Esophagus squamous epithelium (tissue), 5 donors: ENCODE data around the gene CYP4F8. TPM values are rescaled to one million over a fixed set of nuclear protein-coding genes. Genes with fewer than 3 reads are reported as not detected.

ENCODE experiments used
- DNase-seq: peaks from one replicate; lab custom pipeline; 2025; lab: John Stamatoyannopoulos, UW
- H3K27ac ChIP-seq, 4 donors: fragments of 200-600 bp; sonication (generic); one replicate each; pipeline ENCODE4 v1.5.1; 2016 to 2019; ENCODE audit warnings: mild to moderate bottlenecking in 1 of 4
- H3K27me3 ChIP-seq, 4 donors: fragments of 200-600 bp; sonication (generic); 1 replicate in 3 of 4; 2 replicates in 1 of 4; pipeline versions ENCODE4 v1.5.1 to v1.6.0; 2017 to 2021; ENCODE audit warnings: antibody characterized with exemption in 1 of 4
- H3K36me3 ChIP-seq, 3 donors: fragments of 200-600 bp; sonication (generic); one replicate each; pipeline ENCODE4 v1.5.1; 2016 to 2019
- H3K4me1 ChIP-seq, 3 donors: fragments of 200-600 bp; sonication (generic); one replicate each; pipeline ENCODE4 v1.5.1; 2017 to 2019
- H3K4me3 ChIP-seq, 4 donors: fragments of 200-600 bp; sonication (generic); 1 replicate in 3 of 4; 2 replicates in 1 of 4; pipeline ENCODE4 v1.5.1; 2016 to 2019; ENCODE audit warnings: mild to moderate bottlenecking in 2 of 4, moderate library complexity in 1 of 4
- H3K9me3 ChIP-seq, 3 donors: fragments of 200-600 bp; sonication (generic); one replicate each; pipeline ENCODE4 v1.5.1; 2016 to 2019
- CTCF ChIP-seq, 6 experiments: fragments of 450-650 bp in 4 of 6; fragments of 200-600 bp in 2 of 6; sonication (generic) in 2 of 6; IDR thresholded peaks; one replicate each; pipeline ENCODE4 v1.5.1; 2016 to 2019; ENCODE audit warnings: antibody characterized with exemption in 6 of 6, mild to moderate bottlenecking in 4 of 6, moderate library complexity in 4 of 6
- POLR2A ChIP-seq, 4 donors: fragments of 450-650 bp; IDR thresholded peaks; one replicate each; pipeline ENCODE4 v1.6.1; 2017; ENCODE audit warnings: antibody characterized with exemption in 4 of 4, mild to moderate bottlenecking in 4 of 4, moderate library complexity in 3 of 4
- WGBS, 2 donors: methylation state at CpG; one replicate each; pipeline ENCODE4 v1.1.5; 2018; 5-methylcytosine and 5-hydroxymethylcytosine counted together
- intact Hi-C: fragments of 100-400 bp; cut with DNase I; formaldehyde crosslinking; loops from one replicate; pipeline ENCODE4 v1.15.0; 2022
- total RNA-seq, 4 donors: library from RNA; depleted of rRNA; stranded (reverse); fragments of >200 nt; gene quantifications; one replicate each; pipeline ENCODE4 v1.1.0, GENCODE V29; 2016
- donor health status: DM: yes; HTN: yes; CAD: no.

The CYP4F8 gene
- total RNA-seq, 4 donors from 2014 or later: not detected

DNA sequence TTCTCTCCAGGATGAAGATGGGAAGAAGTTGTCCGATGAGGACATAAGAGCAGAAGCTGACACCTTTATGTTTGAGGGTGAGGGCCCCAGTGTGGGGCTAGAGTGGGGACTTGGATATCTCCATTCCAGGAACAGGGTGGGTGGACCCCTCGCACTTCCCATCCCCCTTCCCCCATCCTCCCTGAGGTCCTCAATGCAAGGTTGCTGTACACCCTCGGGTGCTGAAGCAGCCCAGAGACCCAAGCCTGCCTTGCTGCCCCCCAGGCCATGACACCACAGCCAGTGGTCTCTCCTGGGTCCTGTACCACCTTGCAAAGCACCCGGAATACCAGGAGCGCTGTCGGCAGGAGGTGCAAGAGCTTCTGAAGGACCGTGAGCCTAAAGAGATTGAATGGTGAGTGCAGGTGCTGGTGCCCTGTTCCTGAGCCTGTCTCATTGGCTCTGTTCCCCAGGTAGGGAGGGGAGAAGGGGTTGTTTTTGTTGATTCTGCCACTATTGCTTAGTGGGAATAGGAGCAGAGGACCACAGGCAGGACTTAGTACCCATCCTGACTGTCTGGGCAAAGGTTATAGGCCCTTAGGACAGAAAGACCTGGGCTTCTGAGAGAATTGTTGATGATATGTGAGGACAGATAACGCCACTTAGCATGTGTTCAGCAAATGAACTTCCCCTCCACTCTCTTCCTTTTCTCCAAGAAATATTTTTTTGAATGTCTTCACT lies 37.7 kb downstream of the CYP4F8 start:
- DNase-seq: no peak

DNA sequence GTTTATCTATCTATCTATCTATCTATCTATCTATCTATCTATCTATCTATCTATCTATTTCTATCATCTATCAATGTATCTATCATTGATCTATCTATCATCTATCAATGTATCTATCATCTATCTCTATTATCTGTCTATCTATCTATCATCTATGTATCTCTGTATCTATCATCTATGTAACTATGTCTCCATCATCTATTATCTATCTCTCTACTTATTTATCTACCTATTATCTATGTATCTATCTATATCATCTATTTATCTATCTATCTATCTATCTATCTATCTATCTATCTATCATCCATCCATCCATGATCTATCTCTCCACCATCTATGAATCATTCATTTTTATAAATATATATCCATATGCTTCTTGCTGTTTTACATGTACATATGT lies 41.4 kb downstream of the CYP4F8 start:
- Histone ChIP-seq H3K36me3 (peaks cover 0 to 37% (median 4%) of the 10 kb centered on the region in 3 donors), H3K4me3 (no peak overlapping the region), H3K27me3 (peaks cover 0 to 32% (median 0%) of the 10 kb centered on the region in 4 donors), H3K9me3 (no peaks in the 10 kb centered on the region), H3K27ac (no peak overlapping the region), H3K4me1 (no peaks in the 10 kb centered on the region)
- no peak for TF ChIP-seq CTCF (IDR thresholded peaks at IDR 0.05)
- DNase-seq: no peak
- intact Hi-C loops: no loop called here

More for the DNA sequence above, 37.7 kb downstream of the CYP4F8 start:
- Histone ChIP-seq H3K4me3 (no peak overlapping the region), H3K36me3 (peaks cover 0 to 37% (median 0%) of the 10 kb centered on the region in 3 donors), H3K27ac (no peak overlapping the region), H3K9me3 (no peaks in the 10 kb centered on the region), H3K4me1 (no peaks in the 10 kb centered on the region), H3K27me3 (peaks cover 0 to 19% (median 0%) of the 10 kb centered on the region in 4 donors)
- intact Hi-C loops: no loop called here
- no peak for TF ChIP-seq CTCF (IDR thresholded peaks at IDR 0.05)
- no peak for TF ChIP-seq POLR2A (IDR thresholded peaks at IDR 0.05)
- WGBS, 2 donors: 73 to 76% methylated on average over 4 of the region's 8 CpGs

- DNase-seq: no peak
- TF ChIP-seq POLR2A (IDR thresholded peaks at IDR 0.05): no peak
- TF ChIP-seq CTCF (IDR thresholded peaks at IDR 0.05): no peak
- intact Hi-C loops: no loop called here
- no peak overlapping the region for H3K27ac ChIP-seq
- 77 to 92% methylated on average over 3 to 4 of the region's 4 CpGs for WGBS, 2 donors
- peaks cover 0 to 8% (median 0%) of the 10 kb centered on the region in 3 donors for H3K4me1 ChIP-seq
- peaks cover 0 to 13% (median 4%) of the 10 kb centered on the region in 3 donors for H3K36me3 ChIP-seq
- H3K9me3 ChIP-seq: no peaks in the 10 kb centered on the region
- no peak overlapping the region for H3K4me3 ChIP-seq
- peaks cover 0 to 11% (median 0%) of the 10 kb centered on the region in 4 donors for H3K27me3 ChIP-seq
Observed at GRCh38 chr19:15663247-15663646, 48.2 kb downstream of the CYP4F8 start.

- H3K4me1 ChIP-seq: peaks cover 0 to 28% (median 9%) of the 10 kb centered on the region in 3 donors
- no peaks in the 10 kb centered on the region for H3K36me3 ChIP-seq
- TF ChIP-seq CTCF (IDR thresholded peaks at IDR 0.05) (no peak), POLR2A (IDR thresholded peaks at IDR 0.05) (no peak)
- H3K27ac ChIP-seq: no peak overlapping the region
- intact Hi-C loops: no loop called here
- no peaks in the 10 kb centered on the region for H3K9me3 ChIP-seq
- no peak for DNase-seq
- 33% methylated on average over 1 of the region's 1 CpG; no CpG with 5 or more reads in 1 of the 2 donors for WGBS, 2 donors
- H3K4me3 ChIP-seq: no peak overlapping the region
- H3K27me3 ChIP-seq: peaks cover 0 to 10% (median 0%) of the 10 kb centered on the region in 4 donors
Observed at GRCh38 chr19:15666186-15666585, 51.2 kb downstream of the CYP4F8 start.

- H3K27me3 ChIP-seq: peaks cover 0 to 10% (median 0%) of the 10 kb centered on the region in 4 donors
- no CpG with 5 or more reads among the region's 4 CpGs for WGBS, 2 donors
- no peak overlapping the region for H3K27ac ChIP-seq
- TF ChIP-seq CTCF (IDR thresholded peaks at IDR 0.05) (no peak), POLR2A (IDR thresholded peaks at IDR 0.05) (no peak)
- no peak overlapping the region for H3K4me3 ChIP-seq
- H3K9me3 ChIP-seq: no peaks in the 10 kb centered on the region
- peaks cover 0 to 33% (median 9%) of the 10 kb centered on the region in 3 donors for H3K4me1 ChIP-seq
- DNase-seq: no peak
- no peaks in the 10 kb centered on the region for H3K36me3 ChIP-seq
- intact Hi-C loops: no loop called here
Observed at GRCh38 chr19:15666883-15667282, 51.9 kb downstream of the CYP4F8 start.
